Gastrocnemius medialis (tissue), 4 donors: ENCODE data around the gene ARRDC3.

Experiments used
- CTCF ChIP-seq, 5 experiments: fragments of 450-650 bp in 3 of 5; fragments of 200-600 bp in 2 of 5; sonication (generic) in 2 of 5; IDR thresholded peaks in 4 of 5; conservative IDR thresholded peaks in 1 of 5; 1 replicate in 4 of 5; 2 replicates in 1 of 5; pipeline ENCODE4 v1.5.1; 2016 to 2019; ENCODE audit warnings: antibody characterized with exemption in 5 of 5, mild to moderate bottlenecking in 3 of 5, moderate library complexity in 3 of 5
- POLR2A ChIP-seq, 2 donors: fragments of 450-650 bp; IDR thresholded peaks; one replicate each; pipeline ENCODE4 v1.6.1; 2017; ENCODE audit warnings: antibody characterized with exemption in 2 of 2, mild to moderate bottlenecking in 2 of 2, moderate library complexity in 2 of 2

GRCh38 chr5:91383027-91383955 is at the start of gene ARRDC3:
- TF ChIP-seq CTCF (IDR thresholded peaks at IDR 0.05 in 4 of 5, conservative IDR thresholded peaks at IDR 0.05 in 1 of 5) (peak in 1 of 5 experiments; percentile 24), POLR2A (IDR thresholded peaks at IDR 0.05) (peak; percentile 95 to 98)
